ENCODE results near the gene ZNHIT1. TPM values are rescaled to one million over a fixed set of nuclear protein-coding genes. Genes with fewer than 3 reads are reported as not detected.

The ZNHIT1 gene
- polyA plus RNA-seq, 2 of the 4 experiments (the other 2 are of a cell fraction) = 33.2 to 55.9 TPM

GRCh38 chr7:101200504-101200861, 17.5 kb upstream of the ZNHIT1 start:
- POLR2A ChIA-PET = interaction anchor here (0.9 kb wide), 1 partner anchor 17 kb away, joined by 3 read pairs; the partner anchor contains the start of gene PLOD3
- ATAC-seq (peak; percentile 28 to 55; a peak in 5 of 6 replicates), DNase-seq (ENCODE audit: low read depth in 1 of 2, low spot score in 1 of 2) (no peak), FAIRE-seq (no peak)
- Histone ChIP-seq H3K27ac (peak overlapping the region in 1 of 2 experiments; percentile 59; a peak in 2 of 6 replicates), H3K4me2 (peak overlapping the region; percentile 46; the same call in 2 of the 3 replicates), H3K4me1 (peaks cover 10% of the 10 kb centered on the region), H3K4me3 (no peak overlapping the region), H3K9me3 (no peaks in the 10 kb centered on the region)
- CTCF ChIA-PET = interaction anchor here (0.6 to 10.4 kb wide), 8 partner anchors 7 to 90 kb away, joined by 3 to 93 read pairs (median 3); partner anchors contain the start of gene PLOD3
- 40% methylated on average over 1 of the region's 2 CpGs for WGBS (ENCODE audit: missing lambda C conversion rate)
- TF ChIP-seq MAX (IDR thresholded peaks at IDR 0.05) = no peak
- no peak for TF ChIP-seq HOXB13 (CRISPR knock-in tag; IDR thresholded peaks at IDR 0.05; ENCODE audit: low read depth)
- no peak for TF ChIP-seq HMGXB4 (CRISPR knock-in tag; IDR thresholded peaks at IDR 0.05; ENCODE audit: borderline replicate concordance)
- no peak for TF ChIP-seq HOXB5 (CRISPR knock-in tag; IDR thresholded peaks at IDR 0.05)
- TF ChIP-seq ATOH8 (CRISPR knock-in tag; IDR thresholded peaks at IDR 0.05; ENCODE audit: low read depth) = no peak
- no peak for TF ChIP-seq SMC3 (IDR thresholded peaks at IDR 0.05)
- TF ChIP-seq POLR2A (IDR thresholded peaks at IDR 0.05; ENCODE audit: low read length) = no peak
- no peak for TF ChIP-seq CHD2 (IDR thresholded peaks at IDR 0.05; ENCODE audit: low read length, partially characterized antibody)
- TF ChIP-seq JUNB (IDR thresholded peaks at IDR 0.05) = no peak
- no peak for TF ChIP-seq FOSL2 (IDR thresholded peaks at IDR 0.05)
- no peak for TF ChIP-seq FOSL2 (CRISPR knock-in tag; IDR thresholded peaks at IDR 0.05)
- TF ChIP-seq RAD21 (conservative IDR thresholded peaks at IDR 0.05 in 1 of 2, IDR thresholded peaks at IDR 0.05 in 1 of 2) = no peak
- no peak for TF ChIP-seq HES2 (IDR thresholded peaks at IDR 0.05)
- no peak for TF ChIP-seq HDAC2 (IDR thresholded peaks at IDR 0.05)
- TF ChIP-seq TP53 (CRISPR knock-in tag; IDR thresholded peaks at IDR 0.05) = no peak
- TF ChIP-seq CBX8 (IDR thresholded peaks at IDR 0.05) = no peak
- no peak for TF ChIP-seq FOSB (CRISPR knock-in tag; IDR thresholded peaks at IDR 0.05)
- TF ChIP-seq FOXS1 (CRISPR knock-in tag; IDR thresholded peaks at IDR 0.05) = no peak
- TF ChIP-seq JUN (IDR thresholded peaks at IDR 0.05) = no peak

- FAIRE-seq (no peak), ATAC-seq (peak; percentile 19 to 42; a peak in 3 of 6 replicates), DNase-seq (ENCODE audit: low read depth in 1 of 2, low spot score in 1 of 2) (no peak)
- H3K4me1 ChIP-seq = peaks cover 10% of the 10 kb centered on the region
- no peak within 1 kb of the TSS for H3K4me3 ChIP-seq
- peak within 1 kb of the TSS in 1 of 2 experiments; percentile 59; a peak in 2 of 6 replicates for H3K27ac ChIP-seq
- ChIA-PET POLR2A (interaction anchor here (0.9 kb wide), 1 partner anchor 16 kb away, joined by 3 read pairs; the partner anchor contains the start of gene PLOD3), CTCF (interaction anchor here (0.7 to 10.4 kb wide), 7 partner anchors 7 to 57 kb away, joined by 3 to 93 read pairs (median 3); partner anchors contain the start of gene PLOD3)
- no peaks in the 10 kb centered on the region for H3K9me3 ChIP-seq
- TF ChIP-seq BCL3 (IDR thresholded peaks at IDR 0.05) (no peak), CTCF (IDR thresholded peaks at IDR 0.05) (no peak), BHLHE40 (IDR thresholded peaks at IDR 0.05; ENCODE audit: low read depth, low read length) (no peak), HMGXB4 (CRISPR knock-in tag; IDR thresholded peaks at IDR 0.05; ENCODE audit: borderline replicate concordance) (no peak), USF2 (IDR thresholded peaks at IDR 0.05) (no peak), CBX2 (IDR thresholded peaks at IDR 0.05; ENCODE audit: borderline replicate concordance, low read depth) (no peak), SMC3 (IDR thresholded peaks at IDR 0.05) (no peak)
- peak within 1 kb of the TSS; percentile 46 for H3K4me2 ChIP-seq
- WGBS (ENCODE audit: missing lambda C conversion rate) = 67% methylated on average over 21 of the region's 21 CpGs
These were observed 16.9 kb upstream of the ZNHIT1 start, which contains the start of gene MOGAT3 for GRCh38 chr7:101200862-101201599. Gene MOGAT3, minus strand, starts transcription at chr7:101201036. Its CDS starts 182 bp downstream, at chr7:101200854.
